Esophagus squamous epithelium (tissue), 5 donors: ENCODE data around the gene CACNA2D2. TPM values are rescaled to one million over a fixed set of nuclear protein-coding genes. Genes with fewer than 3 reads are reported as not detected.

ENCODE experiments used
- DNase-seq: peaks from one replicate; lab custom pipeline; 2025; lab: John Stamatoyannopoulos, UW
- H3K27ac ChIP-seq, 4 donors: fragments of 200-600 bp; sonication (generic); one replicate each; pipeline ENCODE4 v1.5.1; 2016 to 2019; ENCODE audit warnings: mild to moderate bottlenecking in 1 of 4
- H3K27me3 ChIP-seq, 4 donors: fragments of 200-600 bp; sonication (generic); 1 replicate in 3 of 4; 2 replicates in 1 of 4; pipeline versions ENCODE4 v1.5.1 to v1.6.0; 2017 to 2021; ENCODE audit warnings: antibody characterized with exemption in 1 of 4
- H3K36me3 ChIP-seq, 3 donors: fragments of 200-600 bp; sonication (generic); one replicate each; pipeline ENCODE4 v1.5.1; 2016 to 2019
- H3K4me1 ChIP-seq, 3 donors: fragments of 200-600 bp; sonication (generic); one replicate each; pipeline ENCODE4 v1.5.1; 2017 to 2019
- H3K4me3 ChIP-seq, 4 donors: fragments of 200-600 bp; sonication (generic); 1 replicate in 3 of 4; 2 replicates in 1 of 4; pipeline ENCODE4 v1.5.1; 2016 to 2019; ENCODE audit warnings: mild to moderate bottlenecking in 2 of 4, moderate library complexity in 1 of 4
- H3K9me3 ChIP-seq, 3 donors: fragments of 200-600 bp; sonication (generic); one replicate each; pipeline ENCODE4 v1.5.1; 2016 to 2019
- POLR2A ChIP-seq, 4 donors: fragments of 450-650 bp; IDR thresholded peaks; one replicate each; pipeline ENCODE4 v1.6.1; 2017; ENCODE audit warnings: antibody characterized with exemption in 4 of 4, mild to moderate bottlenecking in 4 of 4, moderate library complexity in 3 of 4
- WGBS, 2 donors: methylation state at CpG; one replicate each; pipeline ENCODE4 v1.1.5; 2018; 5-methylcytosine and 5-hydroxymethylcytosine counted together
- intact Hi-C: fragments of 100-400 bp; cut with DNase I; formaldehyde crosslinking; loops from one replicate; pipeline ENCODE4 v1.15.0; 2022
- total RNA-seq, 4 donors: library from RNA; depleted of rRNA; stranded (reverse); fragments of >200 nt; gene quantifications; one replicate each; pipeline ENCODE4 v1.1.0, GENCODE V29; 2016
- TF ChIP-seq, protein P1 (sequence below), 6 experiments: fragments of 450-650 bp in 4 of 6; fragments of 200-600 bp in 2 of 6; sonication (generic) in 2 of 6; IDR thresholded peaks; one replicate each; pipeline ENCODE4 v1.5.1; 2016 to 2019; ENCODE audit warnings: antibody characterized with exemption in 6 of 6, mild to moderate bottlenecking in 4 of 6, moderate library complexity in 4 of 6
- donor health status: DM: yes; HTN: yes; CAD: no.

Gene CACNA2D2
- total RNA-seq, 4 donors from 2014 or later = 0.18 to 0.57 (median 0.35) TPM; not detected in 1

DNA sequence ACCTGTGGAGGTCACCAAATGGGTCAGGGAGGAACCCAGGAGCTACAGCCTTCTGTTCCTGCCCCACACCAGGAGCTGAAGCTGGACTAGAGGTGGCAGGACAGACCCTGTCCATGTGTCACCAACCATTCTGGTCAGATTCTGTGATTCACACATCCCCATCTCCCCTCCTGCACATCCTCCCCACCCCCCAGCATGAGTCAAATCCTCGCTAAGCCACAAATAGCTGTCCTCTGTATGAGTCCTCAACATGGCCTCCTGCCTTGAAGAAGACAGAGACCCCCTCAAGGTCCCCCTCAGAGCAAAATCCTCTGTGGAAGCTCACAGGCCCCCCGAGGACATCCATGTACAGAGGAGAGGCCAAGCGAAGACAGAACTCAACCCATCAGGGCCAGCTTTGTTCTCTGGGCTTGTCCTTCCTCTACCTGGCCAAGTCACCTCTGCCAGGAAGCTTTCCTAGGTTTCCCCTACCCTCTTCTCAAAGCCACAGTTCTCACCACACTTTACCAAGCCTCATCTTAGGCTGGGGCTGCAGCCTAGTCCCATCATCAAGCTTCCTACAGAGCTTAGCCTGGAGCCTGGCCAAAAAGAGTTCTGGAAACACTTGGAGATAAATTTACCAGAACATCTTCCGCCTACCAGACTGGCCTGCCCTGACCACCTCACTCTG is 17.1 kb downstream of the CACNA2D2 start:
- Histone ChIP-seq H3K9me3 (no peaks in the 10 kb centered on the region), H3K4me3 (no peak overlapping the region), H3K4me1 (peaks cover 0 to under 1% (median 0%) of the 10 kb centered on the region in 3 donors), H3K27ac (no peak overlapping the region), H3K27me3 (no peaks in the 10 kb centered on the region), H3K36me3 (no peaks in the 10 kb centered on the region)
- WGBS, 2 donors = 83 to 95% methylated on average over 1 to 3 of the region's 4 CpGs
- TF ChIP-seq, protein P1, sequence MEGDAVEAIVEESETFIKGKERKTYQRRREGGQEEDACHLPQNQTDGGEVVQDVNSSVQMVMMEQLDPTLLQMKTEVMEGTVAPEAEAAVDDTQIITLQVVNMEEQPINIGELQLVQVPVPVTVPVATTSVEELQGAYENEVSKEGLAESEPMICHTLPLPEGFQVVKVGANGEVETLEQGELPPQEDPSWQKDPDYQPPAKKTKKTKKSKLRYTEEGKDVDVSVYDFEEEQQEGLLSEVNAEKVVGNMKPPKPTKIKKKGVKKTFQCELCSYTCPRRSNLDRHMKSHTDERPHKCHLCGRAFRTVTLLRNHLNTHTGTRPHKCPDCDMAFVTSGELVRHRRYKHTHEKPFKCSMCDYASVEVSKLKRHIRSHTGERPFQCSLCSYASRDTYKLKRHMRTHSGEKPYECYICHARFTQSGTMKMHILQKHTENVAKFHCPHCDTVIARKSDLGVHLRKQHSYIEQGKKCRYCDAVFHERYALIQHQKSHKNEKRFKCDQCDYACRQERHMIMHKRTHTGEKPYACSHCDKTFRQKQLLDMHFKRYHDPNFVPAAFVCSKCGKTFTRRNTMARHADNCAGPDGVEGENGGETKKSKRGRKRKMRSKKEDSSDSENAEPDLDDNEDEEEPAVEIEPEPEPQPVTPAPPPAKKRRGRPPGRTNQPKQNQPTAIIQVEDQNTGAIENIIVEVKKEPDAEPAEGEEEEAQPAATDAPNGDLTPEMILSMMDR (IDR thresholded peaks at IDR 0.05) = no peak
- TF ChIP-seq POLR2A (IDR thresholded peaks at IDR 0.05) = no peak
- intact Hi-C loops = no loop called here
- DNase-seq = no peak

DNA sequence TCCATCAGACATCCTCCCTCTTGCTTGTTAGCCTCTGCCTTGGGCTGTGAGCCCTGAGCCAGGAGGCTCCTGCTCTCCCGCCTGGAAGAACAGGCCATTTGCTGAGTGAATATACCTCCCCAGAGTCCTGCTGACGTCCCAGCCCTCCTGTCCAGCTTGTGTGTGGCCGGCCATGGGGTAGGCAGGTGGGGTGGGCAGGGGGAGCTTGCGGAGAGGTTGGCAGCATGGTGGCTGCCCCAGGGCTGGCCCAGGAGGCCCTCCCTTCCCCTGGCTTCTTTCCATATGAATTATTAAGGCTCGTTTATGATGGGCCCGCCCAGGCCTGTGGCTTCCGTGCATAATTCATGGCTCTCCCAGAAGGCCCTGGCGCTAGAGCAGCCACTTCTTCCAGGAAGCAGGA is 18.7 kb downstream of the CACNA2D2 start:
- Histone ChIP-seq H3K36me3 (no peaks in the 10 kb centered on the region), H3K4me3 (no peak overlapping the region), H3K27me3 (no peaks in the 10 kb centered on the region), H3K4me1 (peaks cover 0 to 6% (median 0%) of the 10 kb centered on the region in 3 donors), H3K9me3 (no peaks in the 10 kb centered on the region), H3K27ac (no peak overlapping the region)
- DNase-seq = no peak
- intact Hi-C loops = no loop called here
- TF ChIP-seq, protein P1 (IDR thresholded peaks at IDR 0.05) = no peak
- no peak for TF ChIP-seq POLR2A (IDR thresholded peaks at IDR 0.05)
- WGBS, 2 donors = 33 to 49% methylated on average over 2 to 6 of the region's 8 CpGs

DNA sequence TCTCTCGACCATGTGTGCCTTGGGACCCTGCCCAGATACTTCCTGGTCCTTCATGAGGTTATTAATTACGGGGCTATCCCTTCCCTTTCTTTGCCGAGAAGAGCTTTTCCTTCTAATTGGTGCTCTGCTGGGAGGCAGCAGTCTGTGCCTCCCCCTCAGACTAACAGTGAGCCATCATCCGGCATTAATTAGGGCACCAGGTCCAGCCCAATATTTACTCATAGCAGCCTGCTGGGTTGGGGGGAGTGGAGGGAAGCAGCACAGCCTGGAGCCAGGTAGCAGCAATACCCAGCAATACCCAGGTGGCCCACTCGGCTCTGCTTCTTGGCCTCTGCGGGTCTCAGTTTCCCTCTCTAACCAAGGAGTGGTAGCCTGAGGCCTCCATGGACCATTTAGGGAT is 20.1 kb downstream of the CACNA2D2 start:
- Histone ChIP-seq H3K27me3 (no peaks in the 10 kb centered on the region), H3K36me3 (no peaks in the 10 kb centered on the region), H3K4me3 (no peak overlapping the region), H3K9me3 (no peaks in the 10 kb centered on the region), H3K4me1 (peaks cover 0 to 6% (median 0%) of the 10 kb centered on the region in 3 donors), H3K27ac (no peak overlapping the region)
- no peak for DNase-seq
- intact Hi-C loops = no loop called here
- 20 to 63% methylated on average over 1 to 3 of the region's 6 CpGs for WGBS, 2 donors
- TF ChIP-seq, protein P1 (IDR thresholded peaks at IDR 0.05) = no peak
- no peak for TF ChIP-seq POLR2A (IDR thresholded peaks at IDR 0.05)

DNA sequence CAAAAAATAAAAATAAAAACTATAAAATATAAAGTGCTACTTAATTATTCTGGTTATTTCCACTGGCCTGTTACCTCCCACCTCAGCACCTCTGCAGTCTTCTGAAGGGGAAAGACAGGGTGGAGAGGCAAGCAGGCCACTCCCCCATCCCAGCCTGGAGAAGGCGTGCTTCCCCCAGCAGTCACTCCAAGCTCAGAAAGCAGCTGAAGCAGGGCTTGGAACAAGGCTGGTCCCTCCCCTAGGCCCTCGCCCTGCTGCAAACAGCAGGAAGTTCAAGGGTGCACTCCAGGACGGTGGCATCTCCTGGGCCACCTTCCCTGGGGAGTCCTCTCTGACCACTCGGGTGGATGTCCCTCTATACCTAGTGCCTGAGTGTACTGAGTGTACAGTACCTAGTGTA is 21.4 kb downstream of the CACNA2D2 start:
- Histone ChIP-seq H3K9me3 (no peaks in the 10 kb centered on the region), H3K4me1 (peaks cover 0 to 6% (median 0%) of the 10 kb centered on the region in 3 donors), H3K27me3 (no peaks in the 10 kb centered on the region), H3K36me3 (no peaks in the 10 kb centered on the region), H3K27ac (no peak overlapping the region), H3K4me3 (no peak overlapping the region)
- WGBS, 2 donors = 52 to 73% methylated on average over 2 to 3 of the region's 4 CpGs
- no peak for TF ChIP-seq POLR2A (IDR thresholded peaks at IDR 0.05)
- TF ChIP-seq, protein P1 (IDR thresholded peaks at IDR 0.05) = no peak
- intact Hi-C loops = no loop called here
- no peak for DNase-seq

DNA sequence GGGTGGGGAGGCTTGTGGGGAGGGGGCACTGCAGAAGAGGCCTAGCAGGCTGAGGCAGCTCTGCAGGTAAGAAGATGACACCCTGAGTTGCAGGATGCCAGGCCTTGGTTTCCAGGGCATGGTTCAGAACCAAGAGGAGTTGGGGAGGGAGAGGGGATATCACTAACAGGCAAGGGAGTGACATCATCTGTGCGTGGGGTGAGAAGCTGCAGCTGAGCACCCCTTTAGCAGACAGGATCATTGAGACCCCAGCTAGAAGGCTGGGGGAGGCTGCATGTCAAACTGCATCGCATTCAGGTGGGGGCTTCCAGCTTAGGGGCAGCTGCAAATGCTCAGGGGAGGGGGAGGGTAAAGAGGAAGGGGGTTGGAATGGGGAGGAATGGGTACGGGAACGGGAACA is 23.0 kb downstream of the CACNA2D2 start:
- TF ChIP-seq, protein P1 (IDR thresholded peaks at IDR 0.05) = no peak
- TF ChIP-seq POLR2A (IDR thresholded peaks at IDR 0.05) = no peak
- H3K4me1 ChIP-seq = peaks cover 0 to 6% (median 0%) of the 10 kb centered on the region in 3 donors
- H3K9me3 ChIP-seq = no peaks in the 10 kb centered on the region
- H3K27me3 ChIP-seq = no peaks in the 10 kb centered on the region
- WGBS, 2 donors = 43 to 47% methylated on average over 1 to 2 of the region's 4 CpGs
- H3K4me3 ChIP-seq = no peak overlapping the region
- intact Hi-C loops = no loop called here
- H3K36me3 ChIP-seq = no peaks in the 10 kb centered on the region
- DNase-seq = no peak
- no peak overlapping the region for H3K27ac ChIP-seq
